Measurements from ENCODE around the gene OR4L1. TPM values are rescaled to one million over a fixed set of nuclear protein-coding genes. Genes with fewer than 3 reads are reported as not detected.
"Not testable (repeated sequence)": the region's sequence is repeated elsewhere in the genome, so short reads cannot be mapped to it uniquely, and the experiment has no call there.

OR4L1 gene
- not detected for total RNA-seq

- DNase-seq = no peak
Measured at GRCh38 chr14:20059745-20060144, at the start of gene OR4L1. TSS of gene OR4L1 (plus strand) at chr14:20060045. CDS start at chr14:20060045, 0 bp downstream.

GRCh38 chr14:20019257-20019865 lies 40.5 kb upstream of the OR4L1 start, which contains the start of gene OR4K14:
TSS of gene OR4K14 (minus strand) at chr14:20019307. CDS start at chr14:20015193, 4,114 bp downstream.
- no peak for DNase-seq

GRCh38 chr14:20031058-20031457 lies 28.8 kb upstream of the OR4L1 start:
- no peak for DNase-seq

- no peak for DNase-seq
Measured at GRCh38 chr14:20035449-20035848, 24.4 kb upstream of the OR4L1 start.

- DNase-seq = no peak
Measured at GRCh38 chr14:20035938-20036337, 23.9 kb upstream of the OR4L1 start, which contains the start of gene OR4K13. TSS of gene OR4K13 (minus strand) at chr14:20036038. CDS start at chr14:20034758, 1,280 bp downstream.

- DNase-seq = no peak
Measured at GRCh38 chr14:20044243-20044642, 15.6 kb upstream of the OR4L1 start.

- no peak for DNase-seq
Measured at GRCh38 chr14:20048202-20048601, 11.6 kb upstream of the OR4L1 start.

GRCh38 chr14:20092050-20092449 lies 32.2 kb downstream of the OR4L1 start:
- DNase-seq = no peak

GRCh38 chr14:20093442-20093841 lies 33.6 kb downstream of the OR4L1 start:
- DNase-seq = no peak

- DNase-seq = not testable (repeated sequence)
Measured at GRCh38 chr14:20098926-20099770, 39.3 kb downstream of the OR4L1 start.

GRCh38 chr14:20110438-20110837 lies 50.6 kb downstream of the OR4L1 start, which contains the start of gene OR4K17:
TSS of gene OR4K17 (plus strand) at chr14:20110739. CDS start at chr14:20117500, 6,761 bp downstream.
- DNase-seq = no peak

Data from effector CD4-positive, alpha-beta T cell (primary cell).